ENCODE results near the gene UBASH3B.

GRCh38 chr11:122802876-122803275, 147.4 kb downstream of the UBASH3B start:
- no peak for TF ChIP-seq CTCF (conservative IDR thresholded peaks at IDR 0.05; ENCODE audit: low read length)
- no peak for TF ChIP-seq EZH2phosphoT487 (IDR thresholded peaks at IDR 0.05; ENCODE audit: borderline replicate concordance)
